Endothelial cell of umbilical vein (primary cell): ENCODE results near the gene UBE2I.

ENCODE experiments used
- POLR2AphosphoS5 ChIP-seq: IDR thresholded peaks from 2 replicates; pipeline ENCODE4 v1.6.1; 2012; ENCODE audit warnings: low read depth, mild to moderate bottlenecking, control low read depth, low read length, moderate library complexity; ENCODE audit not compliant: insufficient read depth
- TF ChIP-seq, protein P1 (sequence below), 2 donors: IDR thresholded peaks; 1 replicate in 1 of 2; 2 replicates in 1 of 2; pipeline ENCODE4 v1.5.1; 2011; ENCODE audit warnings: low read length in 2 of 2, mild to moderate bottlenecking in 2 of 2, moderate library complexity in 2 of 2, control low read depth in 1 of 2, inconsistent platforms in 1 of 2, low read depth in 1 of 2; ENCODE audit not compliant: insufficient read depth in 1 of 2; ENCODE audit errors: extremely low read depth in 1 of 2

GRCh38 chr16:1260101-1260680 is 49.2 kb upstream of the UBE2I start:
- TF ChIP-seq, protein P1, sequence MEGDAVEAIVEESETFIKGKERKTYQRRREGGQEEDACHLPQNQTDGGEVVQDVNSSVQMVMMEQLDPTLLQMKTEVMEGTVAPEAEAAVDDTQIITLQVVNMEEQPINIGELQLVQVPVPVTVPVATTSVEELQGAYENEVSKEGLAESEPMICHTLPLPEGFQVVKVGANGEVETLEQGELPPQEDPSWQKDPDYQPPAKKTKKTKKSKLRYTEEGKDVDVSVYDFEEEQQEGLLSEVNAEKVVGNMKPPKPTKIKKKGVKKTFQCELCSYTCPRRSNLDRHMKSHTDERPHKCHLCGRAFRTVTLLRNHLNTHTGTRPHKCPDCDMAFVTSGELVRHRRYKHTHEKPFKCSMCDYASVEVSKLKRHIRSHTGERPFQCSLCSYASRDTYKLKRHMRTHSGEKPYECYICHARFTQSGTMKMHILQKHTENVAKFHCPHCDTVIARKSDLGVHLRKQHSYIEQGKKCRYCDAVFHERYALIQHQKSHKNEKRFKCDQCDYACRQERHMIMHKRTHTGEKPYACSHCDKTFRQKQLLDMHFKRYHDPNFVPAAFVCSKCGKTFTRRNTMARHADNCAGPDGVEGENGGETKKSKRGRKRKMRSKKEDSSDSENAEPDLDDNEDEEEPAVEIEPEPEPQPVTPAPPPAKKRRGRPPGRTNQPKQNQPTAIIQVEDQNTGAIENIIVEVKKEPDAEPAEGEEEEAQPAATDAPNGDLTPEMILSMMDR (IDR thresholded peaks at IDR 0.05; ENCODE audit: extremely low read depth in 1 of 2, insufficient read depth in 1 of 2, low read depth in 1 of 2, low read length in 2 of 2): no peak
- TF ChIP-seq POLR2AphosphoS5: no peak
